HG02943 (cell line): ENCODE data around the gene SLC44A5.
"Not testable (repeated sequence)": the region's sequence is repeated elsewhere in the genome, so short reads cannot be mapped to it uniquely, and the experiment has no call there.

Experiments
- ATAC-seq: cut with Tn5 transposase; IDR thresholded peaks from one replicate; pipeline ENCODE4 v1.9.1; 2021; ENCODE audit warnings: mild to moderate bottlenecking, low read depth, moderate library complexity; ENCODE audit not compliant: unreplicated experiment

SLC44A5 gene

GRCh38 chr1:75470448-75470847, 140.5 kb downstream of the SLC44A5 start:
- ATAC-seq: no peak

GRCh38 chr1:75469586-75470173, 141.2 kb downstream of the SLC44A5 start:
- ATAC-seq: no peak

GRCh38 chr1:75461808-75462325, 149.0 kb downstream of the SLC44A5 start:
- ATAC-seq: no peak

GRCh38 chr1:75449998-75450397, 160.9 kb downstream of the SLC44A5 start:
- no peak for ATAC-seq

GRCh38 chr1:75444220-75444619, 166.7 kb downstream of the SLC44A5 start:
- ATAC-seq: no peak

GRCh38 chr1:75440274-75440673, 170.6 kb downstream of the SLC44A5 start:
- no peak for ATAC-seq

- ATAC-seq: no peak
These were observed 172.6 kb downstream of the SLC44A5 start for GRCh38 chr1:75438355-75438754.

GRCh38 chr1:75431843-75432242, 179.1 kb downstream of the SLC44A5 start:
- no peak for ATAC-seq

- no peak for ATAC-seq
These were observed 180.4 kb downstream of the SLC44A5 start for GRCh38 chr1:75430526-75430925.

GRCh38 chr1:75426688-75427087, 184.2 kb downstream of the SLC44A5 start:
- ATAC-seq: no peak

- no peak for ATAC-seq
These were observed 185.8 kb downstream of the SLC44A5 start for GRCh38 chr1:75425001-75425650.

- ATAC-seq: no peak
These were observed 187.3 kb downstream of the SLC44A5 start for GRCh38 chr1:75423616-75424015.

GRCh38 chr1:75423136-75423535, 187.8 kb downstream of the SLC44A5 start:
- ATAC-seq: no peak

- ATAC-seq: no peak
These were observed 189.5 kb downstream of the SLC44A5 start for GRCh38 chr1:75421371-75421770.

- no peak for ATAC-seq
These were observed 195.7 kb downstream of the SLC44A5 start for GRCh38 chr1:75415187-75415586.

GRCh38 chr1:75412616-75413015, 198.3 kb downstream of the SLC44A5 start:
- ATAC-seq: no peak

- not testable (repeated sequence) for ATAC-seq
These were observed 206.2 kb downstream of the SLC44A5 start for GRCh38 chr1:75404681-75405080.

- not testable (repeated sequence) for ATAC-seq
These were observed 207.7 kb downstream of the SLC44A5 start for GRCh38 chr1:75403147-75403646.

- ATAC-seq: no peak
These were observed 210.2 kb downstream of the SLC44A5 start for GRCh38 chr1:75400716-75401115.

- ATAC-seq: no peak
These were observed 214.2 kb downstream of the SLC44A5 start for GRCh38 chr1:75396745-75397144.

- no peak for ATAC-seq
These were observed 214.7 kb downstream of the SLC44A5 start for GRCh38 chr1:75396260-75396659.
